Measurements from ENCODE around the gene PADI2. TPM values are rescaled to one million over a fixed set of nuclear protein-coding genes. Genes with fewer than 3 reads are reported as not detected.

The PADI2 gene
- total and polyA plus RNA-seq, 9 donors: 37.2 to 81.7 (median 67.8) TPM

DNA sequence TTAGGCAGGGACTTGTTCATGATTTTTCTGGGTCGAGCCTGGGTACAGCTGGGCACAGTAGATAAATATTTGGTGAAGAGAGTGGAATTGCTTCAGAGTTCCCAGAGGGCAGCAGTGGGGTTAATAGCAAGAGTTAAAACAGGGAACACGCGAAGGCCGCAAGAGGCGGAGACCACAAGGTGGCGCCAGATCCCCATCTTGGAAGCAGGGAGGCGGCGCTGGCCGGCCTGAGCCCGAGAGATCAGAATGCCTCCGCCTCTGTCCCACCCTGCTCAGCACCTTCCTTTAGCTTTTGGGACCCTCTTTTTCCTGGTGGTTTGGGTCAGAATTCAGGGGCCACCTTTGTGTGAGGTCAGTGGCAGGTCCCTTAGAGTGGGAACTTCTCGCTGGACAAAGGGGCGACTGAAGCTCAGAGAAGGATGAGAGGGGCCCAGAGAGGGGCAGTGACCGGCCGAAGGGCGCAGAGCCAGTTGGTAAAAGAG lies 6.5 kb upstream of the PADI2 start:
- no peak overlapping the region for H3K4me3 ChIP-seq (ENCODE audit: low read length)
- H3K9me3 ChIP-seq (replicated peaks; ENCODE audit: control insufficient read depth, low read depth, low read length): no peaks in the 10 kb centered on the region
- no peaks in the 10 kb centered on the region for H3K36me3 ChIP-seq (ENCODE audit: control insufficient read depth, insufficient read depth, low read length)
- peaks cover 2% of the 10 kb centered on the region for H3K27me3 ChIP-seq (ENCODE audit: control insufficient read depth, insufficient read depth, low read length)
- 14% methylated on average over 11 of the region's 16 CpGs for WGBS (ENCODE audit: insufficient coverage)
- H3K4me1 ChIP-seq (ENCODE audit: control insufficient read depth, insufficient read depth, low read length): peaks cover 30% of the 10 kb centered on the region
- no peak overlapping the region for H3K27ac ChIP-seq (ENCODE audit: low read length)
- DNase-seq: peak; percentile 86

DNA sequence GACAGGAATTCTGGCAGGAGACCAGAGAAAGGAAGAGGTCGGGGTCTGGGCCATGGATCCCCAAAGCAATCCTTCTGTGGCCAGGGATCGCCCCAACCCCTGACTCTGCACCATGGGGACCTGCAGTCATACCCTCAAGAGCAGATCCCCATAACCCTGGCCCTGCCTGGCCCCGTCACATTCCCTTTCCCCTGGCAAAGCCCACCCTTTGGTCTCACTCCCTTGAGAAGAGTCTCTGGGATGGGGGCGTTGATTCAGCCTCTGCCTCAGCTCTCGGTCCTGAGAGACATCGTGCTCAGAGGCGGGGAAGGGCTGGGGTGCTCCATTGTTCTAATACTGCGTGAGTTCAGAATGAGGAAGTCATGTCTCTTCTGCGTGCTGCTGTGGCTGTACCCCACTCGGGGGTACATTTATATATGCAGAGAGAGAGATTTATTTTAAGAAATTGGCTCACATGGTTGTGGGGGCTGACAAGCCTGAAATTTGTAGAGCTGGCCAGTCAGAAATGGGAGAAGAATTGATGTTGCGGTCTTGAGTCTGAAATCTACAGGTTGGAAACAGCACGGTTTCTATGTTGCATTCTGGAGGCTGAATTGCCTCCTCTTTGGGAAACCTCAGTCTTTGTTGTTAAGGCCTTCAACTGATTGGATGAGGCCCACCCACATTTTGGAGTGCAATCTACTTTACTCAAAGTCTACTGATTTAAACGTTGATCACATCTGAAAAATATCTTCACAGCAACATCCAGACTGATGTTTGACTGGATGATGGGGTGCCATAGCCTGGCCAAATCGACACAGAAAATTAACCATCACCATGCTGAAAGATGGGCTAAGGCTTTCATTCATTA lies 4.2 kb upstream of the PADI2 start:
- no peak for DNase-seq
- H3K27ac ChIP-seq (ENCODE audit: low read length): no peak overlapping the region
- 47% methylated on average over 7 of the region's 14 CpGs for WGBS (ENCODE audit: insufficient coverage)
- peaks cover 43% of the 10 kb centered on the region for H3K4me1 ChIP-seq (ENCODE audit: control insufficient read depth, insufficient read depth, low read length)
- peaks cover 17% of the 10 kb centered on the region for H3K27me3 ChIP-seq (ENCODE audit: control insufficient read depth, insufficient read depth, low read length)
- H3K9me3 ChIP-seq (replicated peaks; ENCODE audit: control insufficient read depth, low read depth, low read length): no peaks in the 10 kb centered on the region
- no peaks in the 10 kb centered on the region for H3K36me3 ChIP-seq (ENCODE audit: control insufficient read depth, insufficient read depth, low read length)
- no peak overlapping the region for H3K4me3 ChIP-seq (ENCODE audit: low read length)

DNA sequence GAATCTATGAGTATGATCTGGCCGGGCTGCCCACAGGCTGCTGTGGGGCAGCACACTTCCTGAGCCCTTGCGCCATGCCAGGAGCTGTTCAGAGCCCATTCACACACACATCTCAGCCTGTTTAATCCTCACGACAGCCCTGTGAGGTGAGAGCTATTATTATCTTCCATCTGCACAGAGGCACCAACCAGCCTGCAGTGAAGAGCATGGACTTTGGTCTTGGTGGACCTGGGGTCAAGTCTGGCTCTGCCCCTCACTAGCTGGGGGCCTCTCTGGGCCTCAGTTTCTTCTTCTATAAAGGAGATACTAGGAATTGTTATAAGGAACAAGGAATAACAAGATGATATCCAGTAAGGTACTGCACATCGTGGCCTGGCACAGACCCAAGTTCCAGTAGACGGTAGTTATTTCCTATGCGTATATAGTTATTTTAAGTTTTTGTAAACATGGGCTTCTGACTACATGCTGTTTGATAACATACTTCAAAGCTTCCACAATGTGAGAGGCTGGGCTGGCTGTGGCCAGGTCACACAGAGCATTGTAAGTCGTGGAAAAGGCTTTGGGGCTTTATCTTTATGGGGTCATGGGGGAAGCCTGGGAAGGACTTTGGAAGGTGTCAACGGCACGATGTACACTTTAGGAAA lies 3.4 kb upstream of the PADI2 start:
- H3K4me1 ChIP-seq (ENCODE audit: control insufficient read depth, insufficient read depth, low read length): peaks cover 49% of the 10 kb centered on the region
- WGBS (ENCODE audit: insufficient coverage): 21% methylated on average over 4 of the region's 9 CpGs
- no peak overlapping the region for H3K4me3 ChIP-seq (ENCODE audit: low read length)
- H3K27me3 ChIP-seq (ENCODE audit: control insufficient read depth, insufficient read depth, low read length): peaks cover 25% of the 10 kb centered on the region
- no peaks in the 10 kb centered on the region for H3K36me3 ChIP-seq (ENCODE audit: control insufficient read depth, insufficient read depth, low read length)
- no peaks in the 10 kb centered on the region for H3K9me3 ChIP-seq (replicated peaks; ENCODE audit: control insufficient read depth, low read depth, low read length)
- peak overlapping the region; percentile 77 for H3K27ac ChIP-seq (ENCODE audit: low read length)
- peak; percentile 47 for DNase-seq

DNA sequence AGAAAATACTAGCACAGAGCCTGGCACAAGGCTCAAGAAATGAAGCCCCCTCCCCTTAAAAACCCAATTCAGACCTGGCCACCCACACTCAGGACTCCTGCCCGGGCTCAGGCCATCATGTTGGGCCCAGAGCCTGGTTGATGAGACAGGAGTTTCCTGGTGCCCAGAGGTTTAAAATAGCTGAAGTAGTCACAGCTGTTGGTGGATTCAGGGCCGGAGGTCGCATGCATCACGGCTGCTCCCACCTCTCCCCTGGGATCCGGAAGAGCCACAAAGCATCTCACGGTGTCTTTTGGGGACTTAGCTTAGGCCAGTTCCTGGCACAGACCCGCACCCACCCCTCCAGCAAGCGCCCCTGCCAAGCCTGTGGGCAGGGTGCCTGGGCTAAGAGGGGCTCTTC lies 2.6 kb upstream of the PADI2 start:
- Histone ChIP-seq H3K36me3 (ENCODE audit: control insufficient read depth, insufficient read depth, low read length) (no peaks in the 10 kb centered on the region), H3K4me1 (ENCODE audit: control insufficient read depth, insufficient read depth, low read length) (peaks cover 54% of the 10 kb centered on the region), H3K27me3 (ENCODE audit: control insufficient read depth, insufficient read depth, low read length) (peaks cover 31% of the 10 kb centered on the region), H3K4me3 (ENCODE audit: low read length) (no peak overlapping the region), H3K27ac (ENCODE audit: low read length) (peak overlapping the region; percentile 77), H3K9me3 (replicated peaks; ENCODE audit: control insufficient read depth, low read depth, low read length) (no peaks in the 10 kb centered on the region)
- peak; percentile 43 for DNase-seq
- WGBS (ENCODE audit: insufficient coverage): 50% methylated on average over 2 of the region's 8 CpGs

DNA sequence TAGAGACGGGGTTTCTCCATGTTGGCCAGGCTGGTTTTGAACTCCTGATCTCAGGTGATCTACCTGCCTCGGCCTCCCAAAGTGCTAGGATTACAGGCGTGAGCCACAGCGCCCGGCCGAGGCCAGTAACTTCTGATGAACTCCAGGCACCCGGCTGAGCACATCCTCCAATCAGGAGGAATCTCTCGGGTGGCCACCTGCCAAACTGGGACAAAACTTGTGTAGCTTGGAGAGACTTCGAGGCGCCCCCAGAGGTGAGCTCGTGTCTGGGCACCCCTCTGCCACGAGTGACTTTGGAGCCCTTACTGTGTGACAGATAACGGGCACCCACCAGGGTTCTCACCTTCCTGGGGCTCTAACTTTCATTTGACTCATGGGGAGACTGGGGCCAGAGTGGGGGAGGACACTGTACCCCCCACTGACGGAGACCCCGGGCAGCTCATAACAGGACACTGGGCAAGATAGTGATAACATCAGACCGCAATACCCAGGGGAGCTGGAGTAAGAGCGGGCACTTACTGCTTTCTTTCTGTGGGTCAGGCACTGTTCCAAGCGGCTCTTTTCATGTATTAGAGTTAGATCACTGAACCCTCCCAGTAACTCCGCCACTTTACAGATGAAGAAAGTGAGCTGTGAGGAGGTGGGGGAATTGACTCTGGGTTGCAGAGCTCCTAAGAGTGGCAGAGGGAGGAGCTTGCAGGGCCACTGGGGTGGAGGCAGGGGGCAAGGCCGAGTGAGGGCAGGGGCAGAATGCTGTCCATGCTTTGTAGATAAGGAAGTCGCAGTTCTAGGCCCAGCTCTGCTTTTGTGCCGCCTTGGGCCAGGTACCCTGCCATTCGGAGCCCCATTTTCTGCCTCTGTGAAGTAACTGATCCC lies 1.9 kb upstream of the PADI2 start:
- Histone ChIP-seq H3K4me3 (ENCODE audit: low read length) (no peak overlapping the region), H3K4me1 (ENCODE audit: control insufficient read depth, insufficient read depth, low read length) (peaks cover 55% of the 10 kb centered on the region), H3K9me3 (replicated peaks; ENCODE audit: control insufficient read depth, low read depth, low read length) (no peaks in the 10 kb centered on the region), H3K36me3 (ENCODE audit: control insufficient read depth, insufficient read depth, low read length) (no peaks in the 10 kb centered on the region), H3K27ac (ENCODE audit: low read length) (peak overlapping the region; percentile 55), H3K27me3 (ENCODE audit: control insufficient read depth, insufficient read depth, low read length) (peaks cover 37% of the 10 kb centered on the region)
- 77% methylated on average over 14 of the region's 23 CpGs for WGBS (ENCODE audit: insufficient coverage)
- peak; percentile 32 for DNase-seq

DNA sequence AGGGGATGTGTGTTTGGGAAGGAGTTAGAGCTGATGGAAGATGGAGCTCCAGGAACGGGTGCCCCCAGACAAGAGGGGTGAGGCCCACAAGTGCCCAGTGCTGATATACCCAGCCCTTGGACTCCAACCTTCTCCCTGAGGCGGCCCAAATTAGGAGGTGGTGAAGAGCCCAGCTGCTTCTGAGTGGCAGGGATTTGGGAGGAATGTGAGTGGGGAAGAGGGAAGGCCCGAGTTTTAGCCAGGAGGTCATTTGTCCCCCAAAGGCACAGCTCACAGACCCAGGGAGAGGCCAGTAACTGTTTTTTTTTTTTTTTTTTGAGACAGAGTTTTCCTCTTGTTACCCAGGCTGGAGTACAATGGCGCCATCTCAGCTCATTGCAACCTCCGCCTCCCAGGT lies 1.2 kb upstream of the PADI2 start:
- DNase-seq: no peak
- no peak overlapping the region for H3K4me3 ChIP-seq (ENCODE audit: low read length)
- H3K4me1 ChIP-seq (ENCODE audit: control insufficient read depth, insufficient read depth, low read length): peaks cover 52% of the 10 kb centered on the region
- 71% methylated on average over 1 of the region's 5 CpGs for WGBS (ENCODE audit: insufficient coverage)
- H3K36me3 ChIP-seq (ENCODE audit: control insufficient read depth, insufficient read depth, low read length): no peaks in the 10 kb centered on the region
- no peak overlapping the region for H3K27ac ChIP-seq (ENCODE audit: low read length)
- H3K9me3 ChIP-seq (replicated peaks; ENCODE audit: control insufficient read depth, low read depth, low read length): no peaks in the 10 kb centered on the region
- H3K27me3 ChIP-seq (ENCODE audit: control insufficient read depth, insufficient read depth, low read length): peaks cover 41% of the 10 kb centered on the region

DNA sequence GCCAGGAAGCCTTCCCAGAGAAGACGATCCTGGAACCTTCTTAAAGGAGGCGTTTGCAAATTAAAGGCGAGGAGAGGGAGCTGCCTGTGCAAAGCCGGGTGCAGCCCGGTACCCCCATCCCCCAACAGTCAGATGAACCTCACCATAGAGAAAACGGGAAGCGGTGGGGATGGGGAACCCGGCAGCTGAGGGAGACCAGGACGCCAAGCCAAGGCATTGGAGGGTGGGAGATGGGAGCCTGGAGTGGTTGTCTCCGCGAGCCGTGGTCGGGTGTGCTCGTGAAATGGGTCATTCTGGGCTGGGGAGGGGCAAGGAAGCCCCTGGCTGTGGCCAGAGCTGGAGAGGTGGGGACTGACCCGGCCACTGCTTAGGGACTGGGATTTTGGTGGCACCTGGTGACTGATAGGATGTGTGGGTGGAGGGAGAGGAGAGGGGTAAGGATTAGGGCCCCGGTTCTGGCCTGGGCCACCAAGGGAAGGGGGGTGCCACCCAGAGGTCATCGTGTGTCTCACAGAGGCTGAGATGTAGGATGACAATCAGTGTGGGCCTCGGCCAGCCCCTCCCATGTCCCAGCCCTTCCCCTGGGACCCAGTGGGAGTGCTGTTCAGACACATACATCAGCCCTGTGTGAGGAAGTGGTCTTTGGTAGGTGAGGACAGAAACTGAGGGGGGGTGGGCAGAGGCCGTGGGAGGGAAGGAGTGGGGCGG lies 676 bp upstream of the PADI2 start:
- H3K9me3 ChIP-seq (replicated peaks; ENCODE audit: control insufficient read depth, low read depth, low read length): no peaks in the 10 kb centered on the region
- peaks cover 52% of the 10 kb centered on the region for H3K4me1 ChIP-seq (ENCODE audit: control insufficient read depth, insufficient read depth, low read length)
- 39% methylated on average over 15 of the region's 20 CpGs for WGBS (ENCODE audit: insufficient coverage)
- no peak overlapping the region for H3K4me3 ChIP-seq (ENCODE audit: low read length)
- H3K36me3 ChIP-seq (ENCODE audit: control insufficient read depth, insufficient read depth, low read length): no peaks in the 10 kb centered on the region
- peak; percentile 16 for DNase-seq
- H3K27me3 ChIP-seq (ENCODE audit: control insufficient read depth, insufficient read depth, low read length): peaks cover 42% of the 10 kb centered on the region
- no peak overlapping the region for H3K27ac ChIP-seq (ENCODE audit: low read length)

DNA sequence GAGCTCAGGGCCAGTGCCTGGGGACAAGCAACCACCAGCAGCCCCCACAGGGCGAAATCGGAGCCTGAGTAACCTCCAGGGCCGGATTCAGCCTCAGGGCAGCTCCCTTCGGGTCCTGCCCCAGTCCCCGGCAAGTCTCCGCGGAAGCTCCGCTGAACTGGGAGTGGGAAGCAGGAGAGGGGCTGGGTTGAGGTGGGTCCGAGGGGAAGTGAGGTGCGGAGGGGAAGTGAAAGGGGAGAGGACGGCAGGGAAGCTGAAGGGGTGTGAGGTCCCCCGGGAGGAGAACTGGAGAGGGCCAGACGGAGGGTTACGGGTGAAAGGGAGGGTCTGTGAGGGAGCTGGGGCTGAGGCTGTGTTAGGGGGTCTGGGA lies 560 bp downstream of the PADI2 start:
- peaks cover 59% of the 10 kb centered on the region for H3K4me1 ChIP-seq (ENCODE audit: control insufficient read depth, insufficient read depth, low read length)
- WGBS (ENCODE audit: insufficient coverage): 4% methylated on average over 14 of the region's 14 CpGs
- DNase-seq: no peak
- H3K27ac ChIP-seq (ENCODE audit: low read length): peak overlapping the region; percentile 55
- peaks cover 45% of the 10 kb centered on the region for H3K27me3 ChIP-seq (ENCODE audit: control insufficient read depth, insufficient read depth, low read length)
- H3K4me3 ChIP-seq (ENCODE audit: low read length): peak overlapping the region; percentile 26
- H3K36me3 ChIP-seq (ENCODE audit: control insufficient read depth, insufficient read depth, low read length): no peaks in the 10 kb centered on the region
- no peaks in the 10 kb centered on the region for H3K9me3 ChIP-seq (replicated peaks; ENCODE audit: control insufficient read depth, low read depth, low read length)

DNA sequence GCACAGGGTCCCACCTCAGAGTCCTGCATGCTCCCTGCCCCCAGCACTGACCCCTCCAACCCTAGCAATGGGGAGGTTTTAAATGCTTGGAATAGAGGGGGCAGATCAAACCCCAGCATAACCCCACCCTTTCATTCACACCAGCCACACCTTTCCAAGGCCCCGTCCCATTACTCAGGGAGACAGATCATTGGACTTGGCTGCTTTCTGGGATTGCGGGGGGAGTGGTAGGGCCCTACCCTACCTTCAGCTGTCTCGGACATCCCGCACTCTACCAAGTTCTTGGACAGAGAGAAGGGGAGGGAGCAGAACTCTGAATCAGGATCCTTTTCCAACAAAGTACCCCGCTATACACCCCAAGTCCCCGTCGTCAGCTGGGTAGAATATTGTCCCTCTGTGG lies 983 bp downstream of the PADI2 start:
- no CpG with 5 or more reads among the region's 7 CpGs for WGBS (ENCODE audit: insufficient coverage)
- Histone ChIP-seq H3K27me3 (ENCODE audit: control insufficient read depth, insufficient read depth, low read length) (peaks cover 45% of the 10 kb centered on the region), H3K4me3 (ENCODE audit: low read length) (peak overlapping the region; percentile 26), H3K27ac (ENCODE audit: low read length) (peak overlapping the region; percentile 55), H3K36me3 (ENCODE audit: control insufficient read depth, insufficient read depth, low read length) (no peaks in the 10 kb centered on the region), H3K4me1 (ENCODE audit: control insufficient read depth, insufficient read depth, low read length) (peaks cover 62% of the 10 kb centered on the region), H3K9me3 (replicated peaks; ENCODE audit: control insufficient read depth, low read depth, low read length) (no peaks in the 10 kb centered on the region)
- DNase-seq: no peak
